HG03432 (cell line): ENCODE data around the gene TAF4.

Source experiments
- ATAC-seq: cut with Tn5 transposase; IDR thresholded peaks from one replicate; pipeline ENCODE4 v1.9.1; 2021; ENCODE audit warnings: mild to moderate bottlenecking, moderate library complexity; ENCODE audit not compliant: unreplicated experiment

Gene TAF4

DNA sequence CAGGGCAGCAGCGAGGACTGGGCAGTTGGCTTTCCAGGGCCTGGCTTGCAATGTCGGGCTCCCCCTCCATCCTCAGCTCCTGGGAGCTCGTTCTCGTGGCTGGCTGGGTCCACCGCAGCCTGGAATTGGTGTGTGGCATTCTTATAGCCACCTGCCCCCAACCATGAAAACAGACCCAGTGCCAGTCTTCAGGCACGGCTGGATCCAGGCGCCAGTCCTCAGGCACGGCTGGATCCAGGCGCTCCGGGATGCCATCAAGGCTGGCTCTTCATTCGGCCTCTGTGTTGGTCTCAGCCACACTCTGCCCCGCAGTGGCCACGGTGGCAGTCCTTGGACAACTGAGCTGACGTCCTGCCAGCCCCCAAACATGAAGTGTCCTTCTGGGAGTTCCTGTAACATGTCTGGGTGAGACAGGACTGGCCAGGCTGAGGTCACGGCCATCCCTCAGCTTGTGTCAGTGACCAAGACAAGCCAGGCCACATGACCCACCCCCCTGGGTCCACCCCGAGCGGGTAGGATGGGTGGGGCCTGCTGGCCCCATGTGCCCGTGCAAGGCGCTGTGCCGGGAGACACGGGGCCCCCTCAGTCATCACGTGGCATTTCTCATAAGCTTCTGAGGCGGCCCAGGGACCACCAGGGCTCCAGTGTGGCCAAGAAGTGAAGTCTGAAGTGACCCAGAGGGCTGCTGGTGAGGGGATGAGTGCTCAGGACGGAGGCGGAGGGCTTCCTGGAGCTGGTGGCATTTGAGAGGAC, 99.0 kb downstream of the TAF4 start:
- ATAC-seq, result no peak

DNA sequence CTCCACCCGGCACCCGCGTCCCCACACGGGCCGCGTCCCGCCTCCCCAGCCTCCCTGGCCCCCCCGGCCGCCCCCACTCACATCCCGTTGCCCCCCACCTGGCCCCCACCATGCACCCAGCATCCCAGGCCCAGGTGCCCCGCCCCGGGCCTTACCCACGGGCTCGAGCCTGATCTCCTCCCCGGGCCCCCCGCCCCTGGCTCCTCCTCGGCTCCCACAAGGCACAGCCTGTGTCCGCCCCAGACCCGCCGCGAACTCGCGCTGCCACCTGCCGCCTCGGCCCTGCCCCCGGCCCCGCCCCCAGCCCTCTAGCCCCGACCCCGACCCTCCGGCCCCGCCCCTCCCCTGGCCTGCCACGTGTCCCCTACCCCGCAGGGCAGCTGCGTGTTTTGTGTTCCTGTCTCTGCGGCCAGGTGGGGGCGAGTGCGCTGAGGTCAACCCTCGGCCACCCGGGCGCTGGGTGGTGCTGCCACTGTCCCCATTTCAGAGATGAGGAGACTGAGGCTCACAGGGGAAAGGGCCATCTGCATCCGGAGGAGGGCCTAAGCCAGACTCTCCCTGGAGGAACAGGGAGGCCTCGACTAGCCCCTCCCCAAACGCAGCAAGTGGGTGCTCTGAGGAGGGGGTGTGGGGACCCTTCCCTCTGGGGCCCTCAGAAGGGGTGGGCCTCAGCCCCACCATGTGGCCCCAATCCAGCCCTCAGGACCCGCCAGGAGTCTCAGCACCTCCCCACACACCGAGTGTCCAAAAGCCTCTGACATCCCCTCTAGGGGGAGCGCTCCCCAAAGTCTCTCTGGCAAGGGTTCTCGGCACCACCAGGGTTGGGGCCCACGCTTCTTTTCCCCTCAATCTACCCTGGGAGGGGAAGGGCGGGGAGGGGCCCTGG, 99.8 kb downstream of the TAF4 start:
- ATAC-seq, result no peak

GRCh38 chr20:61964675-61965605, 100.7 kb downstream of the TAF4 start:
- no peak for ATAC-seq

DNA sequence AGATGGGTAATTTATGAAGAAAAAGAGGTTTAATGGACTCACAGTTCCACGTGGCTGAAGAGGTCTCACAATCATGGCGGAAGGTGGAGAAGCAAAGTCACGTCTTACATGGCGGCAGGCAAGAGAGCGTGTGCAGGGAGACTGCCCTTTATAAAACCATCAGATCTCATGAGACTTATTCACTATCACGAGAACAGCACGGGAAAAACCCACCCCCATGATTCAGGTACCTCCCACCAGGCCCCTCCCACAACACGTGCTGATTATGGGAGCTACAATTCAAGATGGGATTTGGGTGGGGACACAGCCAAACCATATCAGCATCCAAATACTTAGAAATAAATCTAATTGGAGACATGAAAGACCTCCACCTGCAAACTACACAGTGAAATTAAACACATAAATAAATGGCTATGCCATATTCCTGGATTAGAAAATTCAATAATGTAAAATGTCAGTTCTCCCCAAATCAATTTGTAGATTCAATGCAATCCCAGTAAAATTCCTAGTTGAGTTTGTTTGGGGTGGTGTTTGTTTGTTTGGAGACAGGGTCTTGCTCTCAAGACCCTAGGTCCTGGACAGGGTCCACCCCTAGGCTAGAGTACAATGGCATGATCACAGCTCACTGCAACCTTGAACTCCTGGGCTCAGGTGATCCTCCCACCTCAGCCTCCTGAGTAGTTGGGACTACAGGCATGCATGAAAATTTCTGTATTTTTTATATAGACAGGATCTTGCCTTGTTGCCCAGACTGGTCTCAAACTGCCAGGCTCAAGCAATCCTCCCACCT, 101.6 kb downstream of the TAF4 start:
- ATAC-seq, result no peak

GRCh38 chr20:61963149-61963548, 102.5 kb downstream of the TAF4 start:
- ATAC-seq, result no peak

GRCh38 chr20:61960836-61961235, 104.8 kb downstream of the TAF4 start:
- ATAC-seq, result no peak

DNA sequence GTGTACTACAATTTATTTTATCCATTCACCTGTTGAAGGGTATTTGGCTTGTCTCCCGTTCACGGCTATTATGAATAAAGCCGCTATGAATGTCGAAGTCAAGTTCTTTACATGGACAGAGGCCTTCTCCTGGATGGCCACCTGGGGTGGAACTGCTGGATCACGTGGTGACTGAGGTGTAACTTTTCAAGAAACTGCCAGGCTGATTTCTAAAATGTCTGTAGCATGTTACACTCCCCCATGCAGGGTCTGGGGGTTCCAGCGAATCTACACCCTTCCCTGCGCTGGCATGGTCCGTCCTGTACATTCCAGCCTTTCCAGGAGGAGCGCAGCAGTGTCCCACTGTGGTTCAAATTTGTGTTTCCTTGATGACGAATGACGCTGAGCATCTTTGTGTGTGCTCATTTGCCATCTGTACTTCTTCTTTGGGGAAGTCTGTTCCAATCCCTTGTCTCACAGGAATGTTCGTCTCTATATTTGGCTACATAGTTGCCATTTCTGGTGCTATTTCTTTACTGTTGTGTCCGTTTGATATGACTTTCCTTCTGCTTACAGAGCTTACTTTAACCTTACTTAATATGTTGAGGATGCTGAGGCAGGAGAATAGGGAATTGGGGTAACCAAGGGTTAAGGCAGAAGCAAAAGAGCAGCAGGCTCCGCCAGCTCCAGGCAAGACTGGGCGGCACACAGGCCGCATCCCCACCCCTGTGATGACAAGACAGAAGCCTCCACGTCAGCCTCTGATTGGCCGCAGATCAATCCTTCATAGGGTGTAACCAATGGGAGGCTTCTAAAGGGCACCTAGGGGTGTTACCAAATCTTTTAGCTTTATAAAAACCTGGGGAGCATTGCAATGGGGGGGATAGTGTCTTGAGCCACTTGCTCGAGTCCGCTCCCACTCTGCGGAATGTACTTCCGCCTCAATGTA, 106.6 kb downstream of the TAF4 start:
- ATAC-seq, result no peak

DNA sequence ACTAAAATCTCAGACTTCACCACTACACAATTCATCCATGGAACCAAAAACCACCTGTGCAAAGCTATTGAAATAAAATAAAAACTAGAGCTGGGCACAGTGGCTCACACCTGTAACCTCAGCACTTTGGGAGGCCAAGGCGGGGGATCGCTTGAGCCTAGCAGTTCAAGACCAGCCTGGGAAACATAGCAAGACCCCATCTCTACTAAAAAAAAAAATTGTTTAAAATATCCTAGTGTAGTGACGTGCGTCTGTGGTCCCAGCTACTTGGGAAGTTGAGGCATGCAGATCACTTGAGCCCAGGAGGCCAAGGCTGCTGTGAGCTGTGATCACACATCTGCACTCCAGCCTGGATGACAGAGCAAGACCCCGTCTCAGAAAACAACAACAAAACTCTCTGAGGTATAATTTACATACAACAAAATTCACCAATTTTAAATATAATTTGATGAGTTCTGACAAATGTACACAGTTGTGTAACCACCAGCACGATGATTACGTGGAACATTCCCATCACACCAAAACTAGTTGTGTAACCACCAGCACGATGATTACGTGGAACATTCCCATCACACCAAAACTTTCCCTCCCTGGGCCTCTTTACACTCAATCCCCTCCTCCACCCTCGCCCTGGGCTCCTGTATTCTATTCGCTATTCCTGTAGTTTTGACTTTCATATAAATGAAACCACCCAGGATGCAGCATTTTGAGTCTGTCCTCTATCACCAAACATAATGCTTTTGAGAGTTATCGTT, 107.5 kb downstream of the TAF4 start:
- ATAC-seq, result no peak

GRCh38 chr20:61956396-61957342, 109.0 kb downstream of the TAF4 start:
- ATAC-seq, result no peak

GRCh38 chr20:61955668-61956395, 109.8 kb downstream of the TAF4 start:
- no peak for ATAC-seq

DNA sequence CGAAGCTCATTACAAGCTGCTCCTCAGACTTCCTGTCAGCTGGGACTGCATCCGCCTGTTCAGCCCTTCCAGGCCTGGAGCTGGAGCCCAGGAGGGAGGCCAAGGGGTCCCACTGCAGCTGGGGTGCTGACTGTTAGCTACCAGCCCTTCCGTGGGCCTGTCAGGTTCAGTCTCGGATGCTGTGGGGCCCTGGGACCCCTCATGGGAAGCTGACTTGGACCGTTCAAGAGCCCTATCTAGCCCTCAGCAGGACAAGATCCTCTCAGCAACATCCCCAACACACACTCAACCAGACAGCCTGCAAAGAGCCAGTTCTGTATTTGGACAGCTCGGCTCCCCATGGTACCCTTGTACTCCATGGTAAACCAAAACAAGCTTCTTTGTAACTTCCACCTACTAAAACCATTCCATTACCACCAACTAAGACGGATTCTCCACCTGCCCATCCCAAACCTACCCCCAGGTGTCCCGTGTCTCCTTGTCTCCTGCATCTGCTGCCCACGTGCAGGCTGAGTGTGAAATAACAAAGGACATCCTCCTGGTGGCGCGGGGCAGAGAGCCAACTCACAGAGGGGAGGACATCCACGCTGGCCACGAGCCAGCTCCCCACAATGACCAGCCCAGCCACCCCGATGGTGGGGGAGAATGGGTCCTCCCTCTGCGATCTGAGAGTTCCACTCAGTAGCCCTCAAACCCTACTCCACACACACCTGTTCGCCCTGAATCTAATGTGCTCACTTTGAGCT, 111.2 kb downstream of the TAF4 start:
- ATAC-seq, result no peak

DNA sequence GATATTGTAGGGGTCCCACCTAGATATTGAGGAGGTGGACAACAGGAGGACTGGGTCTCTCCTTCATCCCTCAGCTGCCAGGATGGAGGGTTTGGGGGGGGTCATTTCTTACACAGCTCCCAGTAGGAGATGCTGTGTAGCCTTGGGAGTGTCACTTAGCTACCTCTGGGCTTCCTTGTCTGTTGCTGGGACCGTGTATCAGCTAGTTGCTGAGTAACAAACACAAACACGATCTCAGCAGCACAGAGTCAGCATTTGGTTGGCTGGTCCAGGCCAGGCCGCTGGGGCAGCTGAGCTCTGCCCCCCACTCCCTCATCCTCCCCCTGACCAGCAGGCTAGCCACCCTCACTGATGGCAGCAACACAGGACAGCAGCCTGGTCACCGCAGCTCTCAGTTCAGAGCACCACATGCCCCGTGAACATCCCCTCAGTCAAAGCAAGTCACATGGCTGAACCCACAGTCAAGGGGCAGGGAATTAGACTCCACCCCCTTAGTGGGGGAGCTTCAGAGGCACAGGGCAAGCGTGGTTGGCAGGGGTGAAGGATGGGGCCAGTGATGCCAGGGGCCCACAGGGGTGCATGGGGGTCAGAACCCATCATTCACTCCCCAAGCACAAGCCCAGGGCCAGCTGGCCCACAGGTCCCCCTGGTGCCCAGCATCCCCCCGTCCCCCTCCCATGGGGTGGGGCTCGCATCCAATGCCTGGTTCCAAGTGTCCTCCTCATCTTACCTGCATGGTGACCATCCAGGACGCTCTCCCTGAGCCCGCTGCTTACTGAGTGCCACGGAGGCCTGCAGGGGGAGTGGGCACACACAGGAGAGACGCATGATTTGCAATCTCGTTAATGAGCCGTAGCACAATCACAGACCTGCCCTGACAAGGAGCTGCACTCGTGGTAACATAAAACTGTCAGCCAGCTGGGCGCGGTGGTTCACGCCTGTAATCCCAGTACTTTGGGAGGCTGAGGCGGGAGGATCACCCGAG, 112.4 kb downstream of the TAF4 start:
- no peak for ATAC-seq

DNA sequence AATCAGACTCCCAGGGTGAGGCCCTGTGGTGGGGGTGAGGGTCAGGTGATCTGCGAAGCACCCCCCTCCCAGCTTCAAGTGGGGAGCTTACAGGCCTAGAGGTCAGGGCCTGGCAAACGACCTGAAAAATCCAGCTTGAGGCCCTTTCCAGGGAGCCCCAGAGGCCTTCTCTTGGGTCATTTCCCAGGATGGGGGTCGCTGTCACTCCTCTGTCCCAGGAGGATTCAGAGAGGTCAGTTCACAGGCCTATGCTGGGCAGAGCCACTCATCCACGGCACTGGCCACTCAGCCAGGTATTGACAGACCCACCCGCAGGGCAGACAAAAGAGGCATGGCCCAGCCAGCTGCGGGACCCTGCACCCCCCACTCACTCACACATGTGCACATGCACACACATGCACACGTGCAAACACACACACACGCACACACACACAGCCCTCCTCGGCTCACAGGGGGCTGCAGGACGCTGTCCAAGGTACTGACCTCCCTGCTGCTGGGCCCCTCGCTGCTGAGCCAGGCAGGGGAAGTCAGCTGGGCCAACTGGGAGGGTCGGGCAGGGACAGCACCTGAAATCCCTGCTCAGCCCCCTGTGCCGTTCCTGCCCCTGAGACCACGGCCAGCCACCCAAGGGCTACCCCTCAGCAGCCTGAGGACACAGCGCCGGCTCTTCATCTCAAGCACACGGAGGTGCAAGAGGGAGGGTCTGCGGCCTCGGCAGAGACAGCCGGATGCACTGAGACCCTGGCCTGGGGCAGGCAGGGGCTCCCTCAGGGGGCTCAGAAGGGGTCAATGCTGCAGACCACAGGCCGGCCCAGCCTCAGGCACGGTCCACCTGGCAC, 113.8 kb downstream of the TAF4 start:
- no peak for ATAC-seq

GRCh38 chr20:61950641-61951071, 115.0 kb downstream of the TAF4 start:
- ATAC-seq, result no peak
